ENCODE measurements around the gene ZNF580.
A peak's percentile ranks its signal among the peaks of the same experiment; 100 is the strongest.

The ZNF580 gene

GRCh38 chr19:55638864-55639359 is 1.9 kb upstream of the ZNF580 start:
- TF ChIP-seq SNAI2 (CRISPR knock-in tag; IDR thresholded peaks at IDR 0.05) (no peak), ISL1 (CRISPR knock-in tag; IDR thresholded peaks at IDR 0.05) (no peak), POU6F1 (CRISPR knock-in tag; IDR thresholded peaks at IDR 0.05; ENCODE audit: borderline replicate concordance, low read depth) (no peak), ZFP3 (CRISPR knock-in tag; IDR thresholded peaks at IDR 0.05) (no peak), TCF4 (CRISPR knock-in tag; IDR thresholded peaks at IDR 0.05; ENCODE audit: borderline replicate concordance) (no peak), CSDC2 (CRISPR knock-in tag; IDR thresholded peaks at IDR 0.05) (no peak), PATZ1 (CRISPR knock-in tag; IDR thresholded peaks at IDR 0.05; ENCODE audit: borderline replicate concordance) (no peak), ZFP30 (CRISPR knock-in tag; IDR thresholded peaks at IDR 0.05) (no peak), TOX (CRISPR knock-in tag; IDR thresholded peaks at IDR 0.05; ENCODE audit: borderline replicate concordance) (no peak), CREB5 (CRISPR knock-in tag; IDR thresholded peaks at IDR 0.05; ENCODE audit: low read depth) (no peak), ZNF70 (CRISPR knock-in tag; IDR thresholded peaks at IDR 0.05) (no peak)
- no peak for ATAC-seq

- ATAC-seq, result peak; percentile 20
- TF ChIP-seq RARB (CRISPR knock-in tag; IDR thresholded peaks at IDR 0.05), result no peak
- TF ChIP-seq CSDC2 (CRISPR knock-in tag; IDR thresholded peaks at IDR 0.05), result peak; percentile 17; the same call in 1 of the 2 replicates
- TF ChIP-seq TSHZ2 (CRISPR knock-in tag; IDR thresholded peaks at IDR 0.05), result 0 out of 2 replicates have a peak, but pooled peaks have one; percentile 10
- no peak for TF ChIP-seq ISL1 (CRISPR knock-in tag; IDR thresholded peaks at IDR 0.05)
- peak; percentile 63; the same call in 1 of the 2 replicates for TF ChIP-seq ZFP3 (CRISPR knock-in tag; IDR thresholded peaks at IDR 0.05)
These were observed 692 bp upstream of the ZNF580 start for GRCh38 chr19:55640043-55640576.

GRCh38 chr19:55641426-55642152 is 787 bp downstream of the ZNF580 start:
- TF ChIP-seq TSHZ2 (CRISPR knock-in tag; IDR thresholded peaks at IDR 0.05), result no peak
- TF ChIP-seq ZNF70 (CRISPR knock-in tag; IDR thresholded peaks at IDR 0.05), result no peak
- no peak for TF ChIP-seq CSRNP3 (CRISPR knock-in tag; IDR thresholded peaks at IDR 0.05)
- TF ChIP-seq PATZ1 (CRISPR knock-in tag; IDR thresholded peaks at IDR 0.05; ENCODE audit: borderline replicate concordance), result no peak
- no peak for TF ChIP-seq ZFP30 (CRISPR knock-in tag; IDR thresholded peaks at IDR 0.05)
- TF ChIP-seq RARB (CRISPR knock-in tag; IDR thresholded peaks at IDR 0.05), result no peak
- no peak for TF ChIP-seq ZFP3 (CRISPR knock-in tag; IDR thresholded peaks at IDR 0.05)
- TF ChIP-seq GLIS3 (CRISPR knock-in tag; IDR thresholded peaks at IDR 0.05), result no peak
- TF ChIP-seq ESRRG (CRISPR knock-in tag; IDR thresholded peaks at IDR 0.05), result no peak
- TF ChIP-seq ARNTL (CRISPR knock-in tag; IDR thresholded peaks at IDR 0.05; ENCODE audit: borderline replicate concordance, low read depth), result no peak
- ATAC-seq, result peak; percentile 11
